HepG2 (cell line): Measurements from ENCODE around the gene WSB2. TPM values are rescaled to one million over a fixed set of nuclear protein-coding genes. Genes with fewer than 3 reads are reported as not detected.

Source experiments
- BATF2 ChIP-seq: sonication (generic); formaldehyde crosslinking; IDR thresholded peaks from 2 replicates; pipeline ENCODE4 v1.8.0; 2022; ENCODE audit warnings: mild to moderate bottlenecking, missing genetic modification reagents, moderate library complexity
- CBX1 ChIP-seq: IDR thresholded peaks from one replicate; pipeline ENCODE4 v1.6.1; 2016; ENCODE audit warnings: antibody characterized with exemption, low read depth
- CERS6 ChIP-seq: sonication (generic); formaldehyde crosslinking; IDR thresholded peaks from 2 replicates; pipeline ENCODE4 v1.5.0; 2020; ENCODE audit warnings: missing genetic modification reagents
- DNMT1 ChIP-seq: sonication (generic); formaldehyde crosslinking; IDR thresholded peaks from 2 replicates; pipeline ENCODE4 v1.5.1; 2020; ENCODE audit warnings: mild to moderate bottlenecking, missing genetic modification reagents
- DRAP1 ChIP-seq: IDR thresholded peaks from 2 replicates; pipeline ENCODE4 v1.6.1; 2016; ENCODE audit warnings: missing genetic modification reagents, missing compliant biosample characterization
- FOXK1 ChIP-seq: sonication (generic); formaldehyde crosslinking; IDR thresholded peaks from 2 replicates; pipeline ENCODE4 v1.4.0; 2020; ENCODE audit warnings: low read depth, missing genetic modification reagents, borderline replicate concordance
- GATA4 ChIP-seq: sonication (generic); IDR thresholded peaks from 2 replicates; pipeline ENCODE4 v1.6.1; 2016; ENCODE audit warnings: antibody characterized with exemption, low read depth, borderline replicate concordance
- HOXA3 ChIP-seq: sonication (generic); formaldehyde crosslinking; IDR thresholded peaks from 2 replicates; pipeline ENCODE4 v1.5.0; 2020; ENCODE audit warnings: missing genetic modification reagents
- HOXA7 ChIP-seq: sonication (generic); formaldehyde crosslinking; IDR thresholded peaks from 2 replicates; pipeline ENCODE4 v1.8.1; 2022; ENCODE audit warnings: mild to moderate bottlenecking, missing genetic modification reagents, moderate library complexity
- MAFF ChIP-seq: IDR thresholded peaks from 2 replicates; pipeline ENCODE4 v1.6.1; 2011; ENCODE audit warnings: low read depth, low read length, improper control_type of control experiment
- MED13 ChIP-seq: sonication (generic); formaldehyde crosslinking; IDR thresholded peaks from 2 replicates; pipeline ENCODE4 v1.5.0; 2020; ENCODE audit warnings: missing genetic modification reagents
- MEF2D ChIP-seq: sonication (generic); formaldehyde crosslinking; IDR thresholded peaks from 2 replicates; pipeline ENCODE4 v1.5.1; 2020; ENCODE audit warnings: mild to moderate bottlenecking, missing genetic modification reagents
- NBN ChIP-seq: fragments of 450-650 bp; conservative IDR thresholded peaks from 2 replicates; pipeline ENCODE4 v1.6.1; 2017
- NFRKB ChIP-seq: fragments of 450-650 bp; IDR thresholded peaks from 2 replicates; pipeline ENCODE4 v1.6.1; 2017
- PAF1 ChIP-seq: IDR thresholded peaks from 2 replicates; pipeline ENCODE4 v1.6.1; 2016; ENCODE audit warnings: missing genetic modification reagents, missing compliant biosample characterization
- PBX3 ChIP-seq: sonication (generic); formaldehyde crosslinking; IDR thresholded peaks from 2 replicates; pipeline ENCODE4 v1.8.1; 2023; ENCODE audit warnings: missing genetic modification reagents, inconsistent platforms, borderline replicate concordance
- POGZ ChIP-seq: sonication (generic); formaldehyde crosslinking; IDR thresholded peaks from 2 replicates; pipeline ENCODE4 v1.4.0; 2020; ENCODE audit warnings: mild to moderate bottlenecking, missing genetic modification reagents
- SMC3 ChIP-seq: IDR thresholded peaks from 2 replicates; pipeline ENCODE4 v1.6.1; 2011; ENCODE audit warnings: low read length, improper control_type of control experiment
- TFAP4 ChIP-seq: sonication (generic); IDR thresholded peaks from 2 replicates; pipeline ENCODE4 v1.6.1; 2016; ENCODE audit warnings: low read depth, borderline replicate concordance
- TOPORS ChIP-seq: sonication (generic); formaldehyde crosslinking; IDR thresholded peaks from 2 replicates; pipeline ENCODE4 v1.8.0; 2023; ENCODE audit warnings: mild to moderate bottlenecking, missing genetic modification reagents
- ZBTB4 ChIP-seq: sonication (generic); formaldehyde crosslinking; IDR thresholded peaks from 2 replicates; pipeline ENCODE4 v1.4.0; 2020; ENCODE audit warnings: missing genetic modification reagents, mild to moderate bottlenecking, borderline replicate concordance
- ZNF205 ChIP-seq: IDR thresholded peaks from 2 replicates; pipeline ENCODE4 v1.6.1; 2018; ENCODE audit warnings: missing biosample characterization, missing genetic modification reagents
- ZNF317 ChIP-seq: sonication (generic); formaldehyde crosslinking; IDR thresholded peaks from 2 replicates; pipeline ENCODE4 v1.5.0; 2020; ENCODE audit warnings: mild to moderate bottlenecking, missing genetic modification reagents
- ZNF460 ChIP-seq: sonication (generic); formaldehyde crosslinking; IDR thresholded peaks from 2 replicates; pipeline ENCODE4 v1.5.1; 2020; ENCODE audit warnings: missing genetic modification reagents, mild to moderate bottlenecking, borderline replicate concordance
- polyA plus RNA-seq, 8 experiments: library from polyadenylated mRNA; depleted of rRNA in 3 of 8; stranded (reverse) in 7 of 8; unstranded in 1 of 8; fragments of >200 nt; fragmentation: Illumina TruSeq in 4 of 8; extraction: Trizol in 4 of 8; gene quantifications; 2 replicates each; pipeline versions ENCODE4 v1.2.1 to v1.2.3, GENCODE V29; 2011 to 2016; ENCODE audit warnings: low read depth in 4 of 8, missing spikeins in 1 of 8, mixed read lengths in 1 of 8; ENCODE audit not compliant: insufficient read depth in 1 of 8
- total RNA-seq, 5 experiments: library from RNA; depleted of rRNA; stranded (reverse); fragments of >200 nt; fragmentation: Illumina TruSeq; extraction: Trizol; gene quantifications; 2 replicates each; pipeline ENCODE4 v1.2.3, GENCODE V29; 2016; ENCODE audit warnings: low read depth in 1 of 5

The WSB2 gene
- total and polyA plus RNA-seq, 2 of the 13 experiments (the other 11 are each of a cell fraction or from before 2014, with no cell fraction given), result 31.0 to 82.8 TPM

- no peak for TF ChIP-seq ZNF317 (CRISPR knock-in tag)
- no peak for TF ChIP-seq ZNF205 (CRISPR knock-in tag)
- no peak for TF ChIP-seq CBX1
- no peak for TF ChIP-seq SMC3
- no peak for TF ChIP-seq DNMT1 (CRISPR knock-in tag)
- no peak for TF ChIP-seq PAF1 (CRISPR knock-in tag)
- TF ChIP-seq HOXA7 (CRISPR knock-in tag), result no peak
- no peak for TF ChIP-seq ZNF460 (CRISPR knock-in tag)
- TF ChIP-seq FOXK1 (CRISPR knock-in tag), result no peak
- TF ChIP-seq BATF2, result no peak
- TF ChIP-seq MED13 (CRISPR knock-in tag), result no peak
- no peak for TF ChIP-seq CERS6 (CRISPR knock-in tag)
- TF ChIP-seq DRAP1 (CRISPR knock-in tag), result no peak
- TF ChIP-seq MEF2D (CRISPR knock-in tag), result no peak
- TF ChIP-seq NBN, result no peak
- peak; percentile 83 for TF ChIP-seq TFAP4
- no peak for TF ChIP-seq TOPORS
- no peak for TF ChIP-seq HOXA3 (CRISPR knock-in tag)
- no peak for TF ChIP-seq GATA4
- TF ChIP-seq NFRKB, result no peak
- TF ChIP-seq ZBTB4, result no peak
- TF ChIP-seq POGZ (CRISPR knock-in tag), result no peak
- TF ChIP-seq MAFF, result no peak
- TF ChIP-seq PBX3 (CRISPR knock-in tag), result no peak
Observed at GRCh38 chr12:118063576-118064391, 2.8 kb upstream of the WSB2 start (continued).
